Activated B cell treated with CpG ODN at 0.5 μM for 24 hours (primary cell): ENCODE measurements around the gene WAPL. TPM values are rescaled to one million over a fixed set of nuclear protein-coding genes. Genes with fewer than 3 reads are reported as not detected.

Experiments used
- ATAC-seq: fragments of 200-7000 bp; cut with Tn5 transposase; one replicate; pipeline ENCODE4 v1.10.0; 2021; ENCODE audit warnings: low read depth, mild to moderate bottlenecking, moderate library complexity
- CTCF ChIA-PET: fragments of 350-600 bp; sonication (Branson Sonifier 250); formaldehyde crosslinking; loops from one replicate; lab custom pipeline; 2021; ENCODE audit warnings: antibody characterized with exemption; lab: Charles Lee
- POLR2A ChIA-PET: fragments of 350-600 bp; sonication (Branson Sonifier 250); formaldehyde crosslinking; loops from one replicate; lab custom pipeline; 2021; ENCODE audit warnings: antibody characterized with exemption; lab: Charles Lee
- DNase-seq: peaks from one replicate; pipeline ENCODE4 v3.0.0; 2022
- H3K27ac Mint-ChIP-seq: one replicate; pipeline ENCODE4 v1.8.0; 2020; ENCODE audit warnings: mixed read lengths
- H3K27me3 Mint-ChIP-seq: one replicate; pipeline ENCODE4 v1.8.0; 2021; ENCODE audit warnings: mixed read lengths
- H3K36me3 Mint-ChIP-seq: one replicate; pipeline ENCODE4 v1.8.0; 2021; ENCODE audit warnings: low read depth, mixed read lengths
- H3K4me1 Mint-ChIP-seq: one replicate; pipeline ENCODE4 v1.8.0; 2021; ENCODE audit warnings: mixed read lengths
- H3K4me3 Mint-ChIP-seq: one replicate; pipeline ENCODE4 v1.8.0; 2020; ENCODE audit warnings: mild to moderate bottlenecking, mixed read lengths
- H3K9me3 Mint-ChIP-seq: one replicate; pipeline ENCODE4 v1.8.0; 2020; ENCODE audit warnings: mixed read lengths
- intact Hi-C: fragments of 100-400 bp; cut with micrococcal nuclease; formaldehyde crosslinking; loops from one replicate; pipeline ENCODE4 v1.15.1; 2024
- total RNA-seq: library from RNA; stranded (reverse); gene quantifications from 2 replicates; pipeline ENCODE4 v1.2.3, GENCODE V29; 2022
- TF ChIP-seq, protein P1 (sequence below): fragments of 200-600 bp; IDR thresholded peaks from one replicate; pipeline ENCODE4 v1.8.0; 2022; ENCODE audit warnings: antibody characterized with exemption, mild to moderate bottlenecking

Gene WAPL
- total RNA-seq, 1 donor from 2014 or later = 38.5 TPM

DNA sequence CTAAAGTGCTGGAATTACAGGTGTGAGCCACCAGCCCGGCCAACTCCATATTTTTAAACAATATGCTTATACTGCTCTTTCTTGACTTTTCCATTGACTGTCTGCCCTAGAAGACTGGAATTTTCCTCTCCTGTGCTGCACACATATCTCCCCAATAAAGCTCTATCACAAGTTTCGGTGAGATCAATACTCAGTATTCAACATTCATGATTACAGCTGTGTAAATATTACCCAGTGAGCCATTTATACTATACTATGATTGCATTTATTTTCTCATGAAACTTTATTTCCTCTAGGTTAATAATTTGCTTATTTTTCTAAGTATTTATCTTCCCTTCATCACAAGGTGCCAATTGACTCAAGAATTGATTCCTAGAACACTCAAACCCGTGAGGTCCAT is 106.5 kb downstream of the WAPL start:
- CTCF ChIA-PET = interaction anchor here (4.0 kb wide), 1 partner anchor 15 kb away, joined by 14 read pairs; no protein-coding TSS in a partner anchor
- DNase-seq = no peak
- ATAC-seq = no peak
- H3K27me3 Mint-ChIP-seq = no peaks in the 10 kb centered on the region
- peak overlapping the region; percentile 13 for H3K4me3 Mint-ChIP-seq
- TF ChIP-seq, protein P1, sequence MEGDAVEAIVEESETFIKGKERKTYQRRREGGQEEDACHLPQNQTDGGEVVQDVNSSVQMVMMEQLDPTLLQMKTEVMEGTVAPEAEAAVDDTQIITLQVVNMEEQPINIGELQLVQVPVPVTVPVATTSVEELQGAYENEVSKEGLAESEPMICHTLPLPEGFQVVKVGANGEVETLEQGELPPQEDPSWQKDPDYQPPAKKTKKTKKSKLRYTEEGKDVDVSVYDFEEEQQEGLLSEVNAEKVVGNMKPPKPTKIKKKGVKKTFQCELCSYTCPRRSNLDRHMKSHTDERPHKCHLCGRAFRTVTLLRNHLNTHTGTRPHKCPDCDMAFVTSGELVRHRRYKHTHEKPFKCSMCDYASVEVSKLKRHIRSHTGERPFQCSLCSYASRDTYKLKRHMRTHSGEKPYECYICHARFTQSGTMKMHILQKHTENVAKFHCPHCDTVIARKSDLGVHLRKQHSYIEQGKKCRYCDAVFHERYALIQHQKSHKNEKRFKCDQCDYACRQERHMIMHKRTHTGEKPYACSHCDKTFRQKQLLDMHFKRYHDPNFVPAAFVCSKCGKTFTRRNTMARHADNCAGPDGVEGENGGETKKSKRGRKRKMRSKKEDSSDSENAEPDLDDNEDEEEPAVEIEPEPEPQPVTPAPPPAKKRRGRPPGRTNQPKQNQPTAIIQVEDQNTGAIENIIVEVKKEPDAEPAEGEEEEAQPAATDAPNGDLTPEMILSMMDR = no peak
- H3K4me1 Mint-ChIP-seq = peaks cover 48% of the 10 kb centered on the region
- intact Hi-C loops = no loop called here
- POLR2A ChIA-PET = no interaction called here
- no peak overlapping the region for H3K27ac Mint-ChIP-seq
- no peaks in the 10 kb centered on the region for H3K9me3 Mint-ChIP-seq
- H3K36me3 Mint-ChIP-seq = no peaks in the 10 kb centered on the region

DNA sequence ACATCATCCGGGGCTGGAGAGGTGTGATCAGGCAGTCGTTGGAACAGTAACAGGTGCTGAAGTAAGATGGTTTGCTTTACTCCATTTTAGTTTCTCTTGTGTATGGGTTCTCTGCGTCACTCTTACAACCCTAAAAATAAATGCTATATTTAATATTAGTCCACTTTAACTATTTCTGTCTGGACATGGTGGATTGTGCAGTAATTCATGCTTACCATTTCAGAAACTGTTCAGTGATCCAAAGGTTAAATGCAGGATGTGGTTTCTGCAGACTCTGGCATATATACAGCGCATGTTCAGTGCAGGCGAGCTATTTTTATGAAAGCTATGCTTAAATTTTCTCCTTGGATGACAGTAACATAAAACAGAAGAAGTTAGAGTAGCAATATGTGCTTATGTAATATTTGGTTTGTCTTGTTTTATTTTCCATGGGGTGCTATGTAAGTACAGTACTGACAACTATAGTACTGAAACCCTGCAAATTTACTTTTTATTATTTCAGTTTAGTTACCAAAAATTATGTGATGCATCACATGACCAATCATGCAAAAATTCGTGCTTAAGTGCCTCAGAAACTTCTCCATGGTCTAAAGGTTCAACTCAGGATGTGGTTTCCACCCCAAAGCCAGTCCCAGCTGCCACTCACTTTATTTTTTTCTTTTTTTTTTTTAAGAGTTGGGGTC is 108.4 kb downstream of the WAPL start:
- no peaks in the 10 kb centered on the region for H3K9me3 Mint-ChIP-seq
- no peaks in the 10 kb centered on the region for H3K27me3 Mint-ChIP-seq
- H3K36me3 Mint-ChIP-seq = no peaks in the 10 kb centered on the region
- POLR2A ChIA-PET = interaction anchor here (1.2 to 4.3 kb wide), 3 partner anchors 12 to 122 kb away, joined by 3 to 60 read pairs (median 11); no protein-coding TSS in a partner anchor
- intact Hi-C loops = loop anchor here (1.0 to 5.0 kb wide), 7 partner anchors 13 to 682 kb away; partner anchors contain the start of genes BMPR1A, GLUD1 and SHLD2
- H3K27ac Mint-ChIP-seq = peak overlapping the region; percentile 83
- DNase-seq (no peak), ATAC-seq (peak; percentile 85)
- H3K4me1 Mint-ChIP-seq = peaks cover 50% of the 10 kb centered on the region
- TF ChIP-seq, protein P1 = no peak
- peak overlapping the region; percentile 62 for H3K4me3 Mint-ChIP-seq
- CTCF ChIA-PET = interaction anchor here (4.0 kb wide), 1 partner anchor 13 kb away, joined by 34 read pairs; no protein-coding TSS in a partner anchor

DNA sequence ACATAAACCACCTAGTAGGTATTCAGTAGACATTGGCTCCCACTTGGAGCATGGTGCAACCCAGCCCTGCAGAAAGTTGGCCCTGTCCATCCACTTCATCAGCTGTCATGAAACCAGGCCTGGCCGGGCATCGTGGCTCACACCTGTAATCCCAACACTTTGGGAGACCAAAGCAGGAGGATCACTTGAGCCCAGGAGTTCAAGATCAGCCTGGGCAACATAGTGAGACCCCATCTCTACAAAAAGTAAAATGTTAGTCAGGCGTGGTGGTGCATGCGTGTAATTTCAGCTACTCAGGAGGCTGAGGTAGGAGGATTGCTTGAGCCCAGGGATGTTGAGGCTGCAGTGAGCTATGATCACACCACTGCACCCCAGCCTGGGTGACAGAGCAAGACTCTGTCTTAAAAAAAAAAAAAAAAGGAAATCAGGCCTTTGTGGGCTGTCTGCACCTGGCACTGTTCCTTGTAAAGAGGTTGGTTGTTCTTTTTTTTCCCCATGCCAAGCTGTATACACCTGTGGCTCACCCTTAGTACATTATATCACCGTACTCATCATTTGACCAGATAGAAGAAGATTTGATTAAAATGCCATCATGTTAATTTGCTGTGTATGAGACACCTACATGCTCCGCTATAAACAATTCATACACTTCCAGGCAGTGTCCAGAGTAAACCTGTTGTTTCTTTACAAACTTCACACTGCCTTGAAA is 109.6 kb downstream of the WAPL start:
- intact Hi-C loops = loop anchor here (2.0 to 5.0 kb wide), 4 partner anchors 39 to 683 kb away; partner anchors contain the start of genes BMPR1A, GLUD1 and SHLD2
- Mint-ChIP-seq H3K27me3 (no peaks in the 10 kb centered on the region), H3K4me3 (peak overlapping the region; percentile 62), H3K27ac (peak overlapping the region; percentile 83), H3K36me3 (no peaks in the 10 kb centered on the region), H3K4me1 (peaks cover 50% of the 10 kb centered on the region), H3K9me3 (no peaks in the 10 kb centered on the region)
- TF ChIP-seq, protein P1 = no peak
- ATAC-seq (no peak), DNase-seq (no peak)
- CTCF ChIA-PET = interaction anchor here (1.3 to 4.0 kb wide), 2 partner anchors 12 to 172 kb away, joined by 3 to 34 read pairs; no protein-coding TSS in a partner anchor
- POLR2A ChIA-PET = interaction anchor here (4.3 kb wide), 1 partner anchor 11 kb away, joined by 60 read pairs; no protein-coding TSS in a partner anchor

DNA sequence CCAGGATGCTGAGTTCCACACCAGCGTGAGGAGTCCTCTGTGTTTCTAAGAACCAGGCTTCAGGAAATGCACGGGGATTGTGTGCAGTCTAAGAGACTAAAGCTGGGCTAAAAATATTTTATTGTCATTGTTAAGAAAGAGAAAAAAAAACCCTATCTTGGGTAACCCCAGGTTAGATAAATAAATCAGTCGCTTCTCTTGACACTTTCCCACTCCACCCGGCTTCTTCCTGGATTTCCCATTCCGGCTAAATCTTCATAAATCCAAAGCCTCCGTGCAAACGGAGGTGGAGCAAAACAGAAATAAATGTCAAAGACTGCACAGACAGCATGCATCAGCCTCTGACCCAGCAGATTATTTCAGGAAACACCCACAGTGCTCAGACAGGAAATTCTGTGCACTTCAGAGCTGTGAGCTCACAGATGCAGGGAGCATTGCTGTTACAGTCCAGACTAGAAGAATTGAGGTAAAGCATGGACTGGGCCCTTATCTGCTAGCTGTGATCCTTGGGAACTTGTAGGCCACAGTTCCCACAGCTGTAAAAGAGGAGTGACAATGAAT is 110.2 kb downstream of the WAPL start:
- Mint-ChIP-seq H3K4me3 (peak overlapping the region; percentile 62), H3K36me3 (no peaks in the 10 kb centered on the region), H3K27me3 (no peaks in the 10 kb centered on the region), H3K4me1 (peaks cover 50% of the 10 kb centered on the region), H3K27ac (peak overlapping the region; percentile 83), H3K9me3 (no peaks in the 10 kb centered on the region)
- ChIA-PET POLR2A (interaction anchor here (4.3 kb wide), 1 partner anchor 10 kb away, joined by 60 read pairs; no protein-coding TSS in a partner anchor), CTCF (interaction anchor here (1.3 to 4.0 kb wide), 2 partner anchors 11 to 173 kb away, joined by 3 to 34 read pairs; no protein-coding TSS in a partner anchor)
- intact Hi-C loops = loop anchor here (5.0 kb wide), 1 partner anchor 346 kb away; the partner anchor contains the start of gene BMPR1A
- ATAC-seq (no peak), DNase-seq (no peak)
- TF ChIP-seq, protein P1 = no peak
